NCI-H748 treated with DMSO at 0.1 percent for 48 hours (cell line): Measurements from ENCODE around the gene IL12RB2.

Source experiments
- DNase-seq: peaks from one replicate; lab custom pipeline; 2025; lab: John Stamatoyannopoulos, UW

IL12RB2 gene

DNA sequence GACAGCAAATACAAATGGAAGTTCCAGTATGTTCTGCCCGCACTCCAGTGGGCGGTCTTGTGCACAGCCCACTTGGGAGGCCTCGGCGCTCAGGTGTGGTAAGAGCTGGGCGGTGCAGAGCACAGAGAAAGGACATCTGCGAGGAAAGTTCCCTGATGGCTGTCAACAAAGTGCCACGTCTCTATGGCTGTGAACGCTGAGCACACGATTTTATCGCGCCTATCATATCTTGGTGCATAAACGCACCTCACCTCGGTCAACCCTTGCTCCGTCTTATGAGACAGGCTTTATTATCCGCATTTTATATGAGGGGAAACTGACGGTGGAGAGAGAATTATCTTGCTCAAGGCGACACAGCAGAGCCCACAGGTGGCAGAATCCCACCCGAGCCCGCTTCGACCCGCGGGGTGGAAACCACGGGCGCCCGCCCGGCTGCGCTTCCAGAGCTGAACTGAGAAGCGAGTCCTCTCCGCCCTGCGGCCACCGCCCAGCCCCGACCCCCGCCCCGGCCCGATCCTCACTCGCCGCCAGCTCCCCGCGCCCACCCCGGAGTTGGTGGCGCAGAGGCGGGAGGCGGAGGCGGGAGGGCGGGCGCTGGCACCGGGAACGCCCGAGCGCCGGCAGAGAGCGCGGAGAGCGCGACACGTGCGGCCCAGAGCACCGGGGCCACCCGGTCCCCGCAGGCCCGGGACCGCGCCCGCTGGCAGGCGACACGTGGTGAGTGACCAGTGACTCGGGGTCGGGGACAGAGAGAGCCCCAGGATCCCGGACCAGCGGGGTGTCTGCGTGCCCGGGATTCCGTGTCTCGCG, at the start of gene IL12RB2:
IL12RB2 (plus strand) TSS at position 623 of the 810 bp plus-strand sequence. CDS start 12,496 bp downstream, outside the sequence.
- DNase-seq, result peak; percentile 25

GRCh38 chr1:67261680-67262079, 46.0 kb upstream of the IL12RB2 start:
- DNase-seq, result no peak

DNA sequence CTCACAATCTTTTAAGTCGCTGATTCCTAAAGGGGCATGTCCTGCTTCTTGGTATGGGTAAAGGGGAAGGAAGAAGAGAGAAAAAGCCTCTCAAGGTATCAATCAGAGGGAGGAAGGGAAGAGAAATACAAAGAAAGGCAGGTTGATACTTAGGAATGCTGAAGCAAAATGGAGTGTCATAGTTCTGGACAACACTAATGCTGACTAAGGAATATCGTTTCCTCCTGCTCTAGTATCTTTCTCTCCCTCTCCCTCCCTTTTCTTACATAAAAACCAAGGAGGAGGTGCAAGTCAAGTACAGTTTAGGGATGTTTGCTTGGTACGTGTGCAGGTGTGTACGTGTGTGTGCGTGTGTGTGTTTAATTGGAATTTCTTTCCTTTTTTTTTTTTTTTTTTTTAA, 44.9 kb upstream of the IL12RB2 start:
- no peak for DNase-seq

- no peak for DNase-seq
These were observed 43.5 kb upstream of the IL12RB2 start for GRCh38 chr1:67264152-67264551.

DNA sequence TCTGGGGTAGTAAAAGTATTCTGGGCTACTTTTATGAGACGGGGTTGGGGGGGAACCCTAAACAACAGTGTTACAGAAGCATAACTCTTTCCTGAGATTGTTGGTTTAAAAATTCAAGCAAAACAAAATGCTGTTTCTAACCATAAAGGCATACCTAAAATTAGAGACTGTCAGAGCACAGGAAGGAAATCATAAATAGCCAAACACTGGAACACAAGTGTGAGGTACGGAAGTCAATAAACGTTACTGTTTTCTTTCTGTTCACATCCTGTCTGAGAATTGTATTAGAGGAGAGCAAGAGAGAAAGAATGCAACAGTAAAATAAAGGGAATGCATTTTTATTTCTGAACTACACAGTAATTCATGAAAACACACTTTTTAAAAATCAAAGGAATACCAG, 42.8 kb upstream of the IL12RB2 start:
- DNase-seq, result no peak

GRCh38 chr1:67269061-67269460, 38.6 kb upstream of the IL12RB2 start:
- no peak for DNase-seq

DNA sequence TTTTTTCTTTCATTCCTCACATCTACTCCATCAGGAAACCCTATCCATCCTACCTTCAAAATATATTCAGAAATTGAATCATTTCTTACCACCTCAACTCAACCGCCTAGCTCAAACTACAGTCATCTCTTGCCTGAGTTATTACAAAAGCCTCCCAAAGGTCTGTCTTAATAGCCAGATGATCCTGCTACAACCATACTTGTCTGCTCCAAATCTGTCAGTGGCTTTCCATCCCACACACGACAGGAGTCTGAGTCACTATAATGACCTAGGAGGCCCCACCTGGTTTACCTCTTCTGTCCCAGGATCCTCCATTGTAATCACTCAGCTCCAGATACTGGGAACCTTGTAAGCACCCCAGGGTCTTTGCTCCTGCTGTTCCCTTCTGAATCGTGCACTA, 37.1 kb upstream of the IL12RB2 start:
- no peak for DNase-seq

DNA sequence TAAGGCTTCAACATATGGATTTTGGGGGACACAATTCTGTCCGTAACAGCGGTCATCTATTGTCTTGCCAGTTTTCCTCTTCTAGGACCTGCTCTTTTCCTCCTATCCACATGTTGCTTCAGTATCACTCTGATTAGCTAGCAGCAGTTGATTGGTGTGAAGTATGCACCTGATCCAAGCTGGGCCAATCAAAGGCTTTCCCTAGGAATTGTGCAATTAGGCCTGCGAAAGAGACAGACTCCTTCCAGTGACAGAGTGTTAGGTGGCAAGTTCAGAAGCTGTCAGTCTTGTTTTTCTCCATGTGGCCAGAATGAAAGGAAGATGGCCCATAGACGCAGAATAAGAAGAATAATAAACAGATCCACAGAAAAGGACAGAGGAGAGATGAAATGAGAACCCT, 34.1 kb upstream of the IL12RB2 start:
- DNase-seq, result no peak

DNA sequence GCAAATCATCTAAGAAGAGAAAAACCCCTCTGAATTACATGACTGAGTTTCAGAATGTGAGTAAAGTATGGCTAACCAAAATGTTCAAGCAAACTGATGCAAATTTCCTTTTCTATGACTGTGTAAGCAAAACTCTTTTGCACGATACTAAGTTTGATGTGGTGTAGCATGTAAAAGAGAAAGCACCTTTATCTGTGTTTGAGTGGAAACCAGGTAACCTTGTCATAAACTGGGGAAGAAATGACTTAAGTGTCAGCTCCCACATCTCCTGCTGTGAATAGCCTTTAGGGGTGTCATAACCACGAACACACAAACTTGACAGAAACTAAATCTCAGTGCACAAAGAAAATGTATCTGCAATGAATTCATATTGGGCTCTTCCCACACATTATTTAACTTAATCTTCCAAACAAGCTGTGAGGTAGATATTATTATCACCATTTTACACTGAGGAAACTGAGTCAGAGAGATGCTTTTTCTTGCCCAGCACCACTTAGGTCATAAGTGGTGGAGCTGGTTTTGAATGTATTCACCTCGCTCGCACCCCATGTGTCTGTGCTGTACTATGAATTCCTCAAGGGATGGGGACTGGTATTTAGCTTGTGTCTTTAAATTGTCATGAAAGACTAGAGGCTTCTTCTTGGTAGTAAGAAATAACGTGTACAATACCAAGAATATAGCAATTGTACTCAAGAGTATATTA, 32.9 kb upstream of the IL12RB2 start:
- no peak for DNase-seq

DNA sequence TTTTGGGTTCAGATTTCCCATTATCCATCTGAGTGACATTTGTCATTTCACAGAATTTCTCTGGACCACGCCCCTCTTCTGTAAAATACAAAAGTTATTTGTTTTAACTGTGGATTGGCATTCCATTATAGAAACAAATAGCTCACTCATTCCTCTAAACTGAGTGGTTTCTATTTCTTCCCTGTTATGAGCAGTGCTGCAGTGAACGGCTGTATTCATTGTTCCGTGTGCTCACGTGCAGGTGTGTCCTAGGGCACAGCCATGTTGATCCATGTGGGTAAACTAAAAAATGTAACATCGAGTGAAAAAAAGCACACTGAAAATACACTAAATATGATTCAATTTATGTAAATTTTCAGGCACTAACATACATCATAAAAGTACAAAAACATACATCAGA, 27.0 kb upstream of the IL12RB2 start:
- no peak for DNase-seq

DNA sequence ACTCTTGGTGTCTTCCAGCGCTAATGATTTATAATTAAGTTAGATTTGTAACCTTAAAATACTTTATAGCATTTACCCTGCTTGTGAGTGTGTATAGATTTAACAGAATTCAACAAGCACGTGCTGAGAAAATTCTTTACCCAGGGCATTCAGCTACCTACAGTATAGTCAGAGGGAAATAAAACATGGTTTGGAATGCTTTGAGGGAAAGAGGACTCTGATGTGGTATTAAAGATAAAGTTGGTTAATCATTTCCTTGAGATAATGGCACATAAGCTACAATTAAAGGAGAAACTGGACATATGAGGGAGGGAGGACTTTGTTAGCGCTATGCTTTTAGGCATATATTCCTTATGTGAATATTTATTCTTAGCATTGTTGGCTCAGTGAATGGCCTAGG, 26.4 kb upstream of the IL12RB2 start:
- no peak for DNase-seq

DNA sequence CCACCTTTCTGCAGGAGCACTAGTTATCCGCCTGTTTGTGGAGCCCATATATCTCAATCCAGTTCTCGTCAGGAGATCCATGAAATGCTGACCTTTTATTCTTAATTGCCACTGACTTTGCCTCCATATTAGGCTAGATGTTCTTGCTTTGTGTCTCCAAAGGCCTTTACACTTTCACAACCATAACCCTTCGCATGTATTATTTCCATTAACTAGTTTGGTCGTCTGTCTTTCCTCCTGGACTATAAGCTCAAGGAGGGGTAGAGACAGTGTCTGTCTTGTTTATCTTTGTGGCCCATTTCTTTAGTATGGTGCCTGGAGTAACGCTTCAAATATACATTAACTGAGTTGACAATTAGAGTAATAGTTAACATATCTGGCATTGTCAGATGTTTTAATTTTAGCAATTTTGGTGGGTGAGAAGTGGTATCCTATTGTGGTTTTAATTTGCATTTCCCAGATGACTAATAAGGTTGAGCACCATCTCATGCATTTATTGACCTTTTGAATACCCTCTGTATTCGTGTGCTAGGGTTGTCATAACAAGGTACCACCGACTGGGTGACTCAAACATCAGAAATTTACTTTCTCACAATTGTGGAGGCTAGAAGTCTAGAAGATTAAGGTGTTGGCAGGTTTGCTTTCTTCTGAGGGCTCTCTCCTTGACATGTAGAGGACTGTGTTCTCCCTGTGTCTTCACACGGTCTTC, 21.7 kb upstream of the IL12RB2 start:
- no peak for DNase-seq

- DNase-seq, result no peak
These were observed 17.4 kb upstream of the IL12RB2 start for GRCh38 chr1:67290236-67290635.

GRCh38 chr1:67294836-67295617, 12.6 kb upstream of the IL12RB2 start:
- no peak for DNase-seq

DNA sequence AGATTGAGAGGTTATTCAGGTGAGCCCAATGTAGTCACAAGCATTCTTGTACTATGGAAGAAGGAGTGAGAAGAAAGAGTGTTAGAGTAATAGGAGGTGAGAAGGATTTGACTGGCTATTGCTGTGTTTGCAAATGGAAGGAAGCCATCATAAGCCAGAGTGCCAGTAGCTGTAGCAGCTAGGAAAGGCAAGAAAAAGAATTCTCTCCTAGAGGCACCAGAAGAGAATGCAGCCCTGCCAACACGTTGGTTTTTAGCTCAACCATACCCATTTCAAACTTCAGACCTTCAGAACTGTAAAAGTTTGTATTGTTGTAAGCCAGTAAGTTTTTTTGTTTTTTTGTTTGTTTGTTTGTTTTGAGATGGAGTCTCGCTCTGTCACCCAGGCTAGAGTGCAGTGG, 8.9 kb upstream of the IL12RB2 start:
- DNase-seq, result no peak

- no peak for DNase-seq
These were observed 8.4 kb upstream of the IL12RB2 start for GRCh38 chr1:67299296-67299695.

DNA sequence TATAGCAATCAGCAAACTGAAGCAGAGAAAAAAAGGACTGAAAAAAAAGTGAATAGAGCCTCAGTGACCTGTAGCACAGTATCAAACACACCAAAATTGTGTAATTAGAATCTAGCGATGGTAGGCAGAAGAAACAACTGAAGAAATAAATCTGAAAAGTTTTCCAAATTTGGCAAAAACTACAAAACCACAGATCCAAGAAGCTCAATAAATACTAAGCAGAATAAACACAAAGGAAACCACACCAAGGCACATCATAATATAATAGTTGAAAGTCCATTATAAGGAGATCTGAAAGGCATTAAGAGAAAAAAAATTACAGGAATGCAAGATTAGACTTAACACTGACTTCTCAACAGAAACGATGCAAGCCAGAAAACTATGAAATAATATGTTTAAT, 7.1 kb upstream of the IL12RB2 start:
- no peak for DNase-seq

- DNase-seq, result no peak
These were observed 3.6 kb upstream of the IL12RB2 start for GRCh38 chr1:67304023-67304422.

GRCh38 chr1:67306547-67306946, 1.1 kb upstream of the IL12RB2 start:
- no peak for DNase-seq

DNA sequence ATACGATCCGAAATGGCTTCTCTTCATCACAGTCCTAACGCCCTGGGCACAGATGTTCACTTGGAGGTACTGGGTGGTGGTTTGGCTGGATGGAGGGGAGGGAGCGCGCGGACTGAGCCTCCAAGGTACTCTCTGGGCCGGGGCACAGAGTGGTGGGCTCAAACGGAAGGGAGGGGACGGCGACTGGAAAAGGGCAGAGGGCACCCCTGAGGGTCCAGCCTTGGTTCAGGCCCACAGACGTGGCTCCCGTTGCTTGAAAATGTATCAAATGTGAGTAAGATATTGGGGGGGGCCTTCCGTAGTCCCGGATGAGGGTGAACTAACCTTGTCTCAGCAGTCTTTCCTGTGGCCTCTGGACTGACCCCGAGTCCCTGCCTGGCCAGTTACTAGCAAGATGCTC, 463 bp downstream of the IL12RB2 start:
- DNase-seq, result no peak

- no peak for DNase-seq
These were observed 4.9 kb downstream of the IL12RB2 start for GRCh38 chr1:67312615-67313014.
